Measurements from ENCODE around the gene TSPO2. TPM values are rescaled to one million over a fixed set of nuclear protein-coding genes. Genes with fewer than 3 reads are reported as not detected.

TSPO2 gene
- total RNA-seq, 120 experiments from 2014 or later, result not detected

Other genes with a start within 250 kb of the TSPO2 start
- gene UNC5CL, start 3.2 kb upstream of the TSPO2 start, total RNA-seq, result 1 to 10 TPM in 82 of 120 experiments, under 1 TPM in 38; 0.17 to 4.8 (median 1.4) TPM
- gene APOBEC2, start 10.7 kb downstream of the TSPO2 start, total RNA-seq, result not detected
- 10 to 100 TPM; 16.2 to 34.8 (median 24.6) TPM for gene OARD1, start 29.9 kb downstream of the TSPO2 start, total RNA-seq
- 10 to 100 TPM; 19.9 to 50.6 (median 29.8) TPM for gene NFYA, start 30.5 kb downstream of the TSPO2 start, total RNA-seq
- 1 to 10 TPM in 70 of 120 experiments, under 1 TPM in 31, not detected in 19; 0.43 to 5.0 (median 1.4) TPM for gene TREML1, start 111.9 kb downstream of the TSPO2 start, total RNA-seq
- 10 to 100 TPM in 68 of 120 experiments, 1 to 10 TPM in 52; 1.2 to 28.9 (median 11.7) TPM for gene TREM2, start 120.6 kb downstream of the TSPO2 start, total RNA-seq
- gene TREML2, start 158.7 kb downstream of the TSPO2 start, total RNA-seq, result under 1 TPM in 17 of 120 experiments, not detected in 103; 0.13 to 0.97 (median 0.20) TPM
- gene TREML4, start 185.9 kb downstream of the TSPO2 start, total RNA-seq, result under 1 TPM in 10 of 120 experiments, not detected in 110; 0.20 to 0.64 (median 0.30) TPM
- 1 to 10 TPM in 37 of 120 experiments, under 1 TPM in 44, not detected in 39; 0.23 to 6.5 (median 0.88) TPM for gene TREM1, start 244.2 kb downstream of the TSPO2 start, total RNA-seq